A549 (cell line): ENCODE data around the gene VOPP1. TPM values are rescaled to one million over a fixed set of nuclear protein-coding genes. Genes with fewer than 3 reads are reported as not detected.

Source experiments
- ATAC-seq, 2 experiments: fragments of 200-7000 bp in 1 of 2; fragments of >200 bp in 1 of 2; cut with Nextera tagmentation in 1 of 2; cut with Tn5 transposase in 1 of 2; 3 replicates each; pipeline versions ENCODE4 v1.8.0 to v1.9.1; 2018 to 2020; ENCODE audit warnings: mild to moderate bottlenecking in 1 of 2, moderate library complexity in 1 of 2
- CTCF ChIA-PET: fragments of 300-600 bp; sonication (Branson Sonifier 250); formaldehyde crosslinking; extraction: SDS; loops from one replicate; lab custom pipeline; 2021; ENCODE audit warnings: antibody characterized with exemption, inconsistent platforms; lab: Yijun Ruan, JAX
- POLR2A ChIA-PET: fragments of 350-600 bp; formaldehyde crosslinking; extraction: SDS; loops from one replicate; lab custom pipeline; 2021; ENCODE audit warnings: antibody characterized with exemption, inconsistent platforms; lab: Yijun Ruan, JAX
- DNase-seq, 2 experiments: peaks; one replicate each; pipeline versions ENCODE4 v3.0.0 to v3.0.0-alpha.2; 2011 to 2016; ENCODE audit warnings: low read depth in 1 of 2, low spot score in 1 of 2
- FAIRE-seq: peaks from 2 replicates; lab custom pipeline; 2011; peaks lifted over from hg19 to GRCh38; lab: Jason Lieb, UNC
- H3K27ac ChIP-seq, 2 experiments: fragments of >200 bp; sonication (Bioruptor Twin); formaldehyde crosslinking; 3 replicates each; pipeline ENCODE4 v1.5.1; 2016 to 2017
- H3K4me1 ChIP-seq: fragments of >200 bp; sonication (Bioruptor Twin); formaldehyde crosslinking; 3 replicates; pipeline ENCODE4 v1.6.1; 2016
- H3K4me2 ChIP-seq: fragments of >200 bp; sonication (Bioruptor Twin); formaldehyde crosslinking; 3 replicates; pipeline ENCODE4 v1.6.1; 2016
- H3K4me3 ChIP-seq: fragments of >200 bp; sonication (Bioruptor Twin); formaldehyde crosslinking; 3 replicates; pipeline ENCODE4 v1.5.1; 2016
- H3K9me3 ChIP-seq: fragments of >200 bp; sonication (Bioruptor Twin); formaldehyde crosslinking; 3 replicates; pipeline ENCODE4 v1.6.1; 2016
- BHLHE40 ChIP-seq: IDR thresholded peaks from 2 replicates; pipeline ENCODE4 v1.6.1; 2012; ENCODE audit warnings: low read depth, low read length, inconsistent platforms
- CEBPB ChIP-seq, 2 experiments: fragments of >200 bp in 1 of 2; sonication (Bioruptor Twin) in 1 of 2; formaldehyde crosslinking in 1 of 2; IDR thresholded peaks; 2 replicates each; pipeline ENCODE4 v1.6.1; 2012 to 2016
- CHD2 ChIP-seq: fragments of 150-350 bp; IDR thresholded peaks from 2 replicates; pipeline ENCODE4 v1.6.1; 2014; ENCODE audit warnings: low read length; ENCODE audit not compliant: partially characterized antibody
- CTCF ChIP-seq: fragments of >200 bp; sonication (Bioruptor Twin); formaldehyde crosslinking; IDR thresholded peaks from 3 replicates; pipeline ENCODE4 v1.5.1; 2016
- EHMT2 ChIP-seq: fragments of 200-600 bp; sonication (generic); IDR thresholded peaks from 2 replicates; pipeline ENCODE4 v1.6.1; 2016; ENCODE audit warnings: antibody characterized with exemption, low read depth, mild to moderate bottlenecking, moderate library complexity
- EP300 ChIP-seq, 2 experiments: fragments of >200 bp; sonication (Bioruptor Twin); formaldehyde crosslinking; IDR thresholded peaks; 2 replicates in 1 of 2; 3 replicates in 1 of 2; pipeline ENCODE4 v1.6.1; 2016 to 2017
- ESRRA ChIP-seq: fragments of 150-350 bp; IDR thresholded peaks from 2 replicates; pipeline ENCODE4 v1.6.1; 2014; ENCODE audit warnings: mild to moderate bottlenecking, low read length, borderline replicate concordance
- FOSB ChIP-seq: fragments of 250-450 bp; sonication (Bioruptor Pico); IDR thresholded peaks from 2 replicates; pipeline ENCODE4 v1.5.0; 2020; ENCODE audit warnings: mild to moderate bottlenecking, moderate library complexity
- FOXS1 ChIP-seq: fragments of 250-450 bp; sonication (Bioruptor Pico); IDR thresholded peaks from 2 replicates; pipeline ENCODE4 v1.5.0; 2020; ENCODE audit warnings: mild to moderate bottlenecking, moderate library complexity
- GATA3 ChIP-seq: IDR thresholded peaks from 2 replicates; pipeline ENCODE4 v1.6.1; 2012; ENCODE audit warnings: borderline replicate concordance
- HDAC2 ChIP-seq: fragments of 200-600 bp; sonication (generic); IDR thresholded peaks from 2 replicates; pipeline ENCODE4 v1.6.1; 2016
- HES2 ChIP-seq: fragments of >200 bp; sonication (Bioruptor Twin); formaldehyde crosslinking; IDR thresholded peaks from 2 replicates; pipeline ENCODE4 v1.6.1; 2016
- HOXA7 ChIP-seq: fragments of 250-450 bp; sonication (Bioruptor Pico); IDR thresholded peaks from 2 replicates; pipeline ENCODE4 v1.5.0; 2020; ENCODE audit warnings: mild to moderate bottlenecking, moderate library complexity
- HOXB13 ChIP-seq: fragments of 250-450 bp; sonication (Bioruptor Pico); IDR thresholded peaks from 2 replicates; pipeline ENCODE4 v1.5.0; 2020; ENCODE audit warnings: low read depth, mild to moderate bottlenecking, moderate library complexity
- JUN ChIP-seq, 2 experiments: fragments of >200 bp; sonication (Bioruptor Twin); formaldehyde crosslinking; IDR thresholded peaks; 2 replicates in 1 of 2; 3 replicates in 1 of 2; pipeline ENCODE4 v1.6.1; 2016 to 2017
- JUNB ChIP-seq: fragments of >200 bp; sonication (Bioruptor Twin); formaldehyde crosslinking; IDR thresholded peaks from 2 replicates; pipeline ENCODE4 v1.6.1; 2016
- KDM5A ChIP-seq: fragments of 200-600 bp; sonication (generic); IDR thresholded peaks from 2 replicates; pipeline ENCODE4 v1.6.1; 2016; ENCODE audit warnings: antibody characterized with exemption, mild to moderate bottlenecking
- MAX ChIP-seq: IDR thresholded peaks from 2 replicates; pipeline ENCODE4 v1.6.1; 2012
- MYC ChIP-seq: IDR thresholded peaks from 2 replicates; pipeline ENCODE4 v1.6.1; 2012; ENCODE audit warnings: mild to moderate bottlenecking, inconsistent platforms, low read length, improper control_type of control experiment, borderline replicate concordance
- NFE2L2 ChIP-seq: fragments of 150-350 bp; conservative IDR thresholded peaks from 2 replicates; pipeline ENCODE4 v1.6.1; 2014; ENCODE audit warnings: low read length
- NR3C1 ChIP-seq: fragments of >200 bp; sonication (Bioruptor Twin); formaldehyde crosslinking; IDR thresholded peaks from 3 replicates; pipeline ENCODE4 v1.6.1; 2017
- PHF8 ChIP-seq: fragments of 200-600 bp; sonication (generic); IDR thresholded peaks from 2 replicates; pipeline ENCODE4 v1.6.1; 2016; ENCODE audit warnings: low read depth, mild to moderate bottlenecking, antibody characterized with exemption, moderate library complexity, borderline replicate concordance
- POLR2A ChIP-seq: IDR thresholded peaks from 2 replicates; pipeline ENCODE4 v1.6.1; 2012; ENCODE audit warnings: mild to moderate bottlenecking, low read length
- RAD21 ChIP-seq, 2 experiments: fragments of >200 bp in 1 of 2; sonication (Bioruptor Twin) in 1 of 2; formaldehyde crosslinking in 1 of 2; IDR thresholded peaks in 1 of 2; conservative IDR thresholded peaks in 1 of 2; 2 replicates in 1 of 2; 3 replicates in 1 of 2; pipeline ENCODE4 v1.6.1; 2012 to 2018; ENCODE audit warnings: inconsistent platforms in 1 of 2
- RARB ChIP-seq: fragments of 250-450 bp; sonication (Bioruptor Pico); IDR thresholded peaks from 2 replicates; pipeline ENCODE4 v1.8.0; 2021; ENCODE audit warnings: mild to moderate bottlenecking, moderate library complexity
- REST ChIP-seq: fragments of 200-600 bp; sonication (generic); IDR thresholded peaks from 2 replicates; pipeline ENCODE4 v1.6.1; 2016; ENCODE audit warnings: antibody characterized with exemption, mild to moderate bottlenecking, moderate library complexity
- RFX5 ChIP-seq: fragments of 450-650 bp; IDR thresholded peaks from 2 replicates; pipeline ENCODE4 v1.7.1; 2014; ENCODE audit warnings: antibody characterized with exemption, mild to moderate bottlenecking, moderate library complexity
- WGBS: methylation state at CpG from one replicate; pipeline ENCODE4 v1.1.6; 2017; ENCODE audit errors: missing lambda C conversion rate; 5-methylcytosine and 5-hydroxymethylcytosine counted together
- polyA plus RNA-seq, 4 experiments: library from polyadenylated mRNA; depleted of rRNA in 3 of 4; stranded (reverse); fragments of >200 nt; fragmentation: RNase III in 1 of 4; extraction: RNeasy Plus Mini Kit Qiagen cat#74134 plus additional on column Dnase treatment in 1 of 4; gene quantifications; 2 replicates in 3 of 4; 3 replicates in 1 of 4; pipeline ENCODE4 v1.2.3, GENCODE V29; 2011 to 2017
- TF ChIP-seq, protein P1 (sequence below): fragments of 250-450 bp; sonication (Bioruptor Pico); IDR thresholded peaks from 2 replicates; pipeline ENCODE4 v1.5.0; 2020; ENCODE audit warnings: low read depth, mild to moderate bottlenecking, moderate library complexity
- TF ChIP-seq, protein P2 (sequence below): IDR thresholded peaks from 2 replicates; pipeline ENCODE4 v1.6.1; 2012; ENCODE audit warnings: low read depth, borderline replicate concordance

Gene VOPP1
- polyA plus RNA-seq, 2 of the 4 experiments (the other 2 are of a cell fraction), result 68.1 to 73.4 TPM

DNA sequence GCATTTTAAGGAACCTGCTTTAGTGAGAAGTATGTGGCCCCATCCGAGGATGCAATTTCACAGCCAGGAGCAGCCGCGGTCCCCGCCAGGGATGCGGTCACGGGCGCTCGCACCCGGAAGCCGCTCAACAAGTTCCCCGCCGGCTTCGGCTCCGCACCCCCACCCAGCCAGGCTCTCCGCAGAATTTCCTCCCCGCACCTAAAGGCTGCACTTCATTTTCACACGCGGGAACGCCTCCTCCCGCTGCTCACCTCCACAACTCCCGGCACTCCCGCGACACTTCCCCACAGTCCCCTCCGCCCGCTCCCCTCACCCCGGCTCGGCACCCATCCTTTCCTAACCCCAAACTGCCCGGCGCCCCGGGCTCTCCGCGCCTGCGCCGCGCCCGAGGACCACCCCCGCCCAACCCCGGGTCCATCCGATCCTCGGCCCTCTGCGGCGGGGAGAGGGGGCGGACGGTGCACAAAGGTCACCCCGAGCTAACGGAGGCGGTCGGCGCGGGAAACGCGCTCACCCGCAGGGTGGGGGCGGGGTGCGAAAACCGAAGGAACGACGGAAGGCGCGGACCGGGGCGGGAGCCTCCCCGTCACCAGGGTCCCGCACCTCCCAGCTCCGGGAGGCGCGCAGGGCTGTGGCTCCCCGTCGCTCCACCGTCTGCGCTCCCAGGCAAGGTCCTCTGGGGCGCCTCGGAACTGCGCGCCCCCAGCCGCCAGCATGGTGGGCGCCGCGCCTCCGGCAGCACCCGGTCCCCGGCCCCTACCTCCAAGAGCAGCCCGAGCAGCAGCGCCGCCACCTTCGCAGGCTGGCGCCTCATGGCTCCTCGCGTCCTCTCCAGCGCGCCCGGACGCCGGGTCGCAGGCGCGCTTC, 558 bp downstream of the VOPP1 start:
- CTCF ChIA-PET, result interaction anchor here (0.6 to 1.3 kb wide), 3 partner anchors 12 to 392 kb away, joined by 3 to 5 read pairs (median 3); no protein-coding TSS in a partner anchor
- DNase-seq (peak; percentile 45 to 71), FAIRE-seq (no peak), ATAC-seq (peak; percentile 75 to 83)
- POLR2A ChIA-PET, result interaction anchor here (1.2 to 2.5 kb wide), 2 partner anchors 25 to 206 kb away, joined by 5 to 7 read pairs; partner anchors contain the start of gene LANCL2
- peak overlapping the region; percentile 91 for H3K4me2 ChIP-seq
- peak overlapping the region; percentile 77 to 98 for H3K27ac ChIP-seq
- WGBS, result 2% methylated on average over 26 of the region's 97 CpGs
- peak overlapping the region; percentile 63 for H3K4me3 ChIP-seq
- no peaks in the 10 kb centered on the region for H3K9me3 ChIP-seq
- H3K4me1 ChIP-seq, result peaks cover 33% of the 10 kb centered on the region
- no peak for TF ChIP-seq EP300 (IDR thresholded peaks at IDR 0.05)
- TF ChIP-seq MAX, result peak; percentile 58
- TF ChIP-seq POLR2A, result 0 out of 2 replicates have a peak, but pooled peaks have one; percentile 34
- no peak for TF ChIP-seq KDM5A
- TF ChIP-seq HOXB13 (CRISPR knock-in tag), result no peak
- no peak for TF ChIP-seq MYC
- no peak for TF ChIP-seq CEBPB (IDR thresholded peaks at IDR 0.05)
- no peak for TF ChIP-seq RAD21 (conservative IDR thresholded peaks at IDR 0.05 in 1 of 2, IDR thresholded peaks at IDR 0.05 in 1 of 2)
- no peak for TF ChIP-seq NFE2L2
- TF ChIP-seq CTCF, result peak; percentile 21; the same call in 1 of the 3 replicates
- no peak for TF ChIP-seq FOSB (CRISPR knock-in tag)
- no peak; the same call in 1 of the 2 replicates for TF ChIP-seq GATA3
- TF ChIP-seq, protein P1, sequence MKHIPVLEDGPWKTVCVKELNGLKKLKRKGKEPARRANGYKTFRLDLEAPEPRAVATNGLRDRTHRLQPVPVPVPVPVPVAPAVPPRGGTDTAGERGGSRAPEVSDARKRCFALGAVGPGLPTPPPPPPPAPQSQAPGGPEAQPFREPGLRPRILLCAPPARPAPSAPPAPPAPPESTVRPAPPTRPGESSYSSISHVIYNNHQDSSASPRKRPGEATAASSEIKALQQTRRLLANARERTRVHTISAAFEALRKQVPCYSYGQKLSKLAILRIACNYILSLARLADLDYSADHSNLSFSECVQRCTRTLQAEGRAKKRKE (CRISPR knock-in tag), result no peak
- 0 out of 2 replicates have a peak, but pooled peaks have one; percentile 18 for TF ChIP-seq HDAC2
- peak; percentile 34 for TF ChIP-seq PHF8
- no peak for TF ChIP-seq RFX5
- no peak for TF ChIP-seq ESRRA
- no peak for TF ChIP-seq NR3C1
- TF ChIP-seq EHMT2, result no peak
- no peak for TF ChIP-seq JUNB
- no peak for TF ChIP-seq BHLHE40
- TF ChIP-seq RARB (CRISPR knock-in tag), result no peak
- peak in 1 of 2 experiments; percentile 42; a peak in 2 of 5 replicates for TF ChIP-seq JUN (IDR thresholded peaks at IDR 0.05)
- TF ChIP-seq FOXS1 (CRISPR knock-in tag), result no peak
- peak; percentile 58 for TF ChIP-seq REST
- TF ChIP-seq, protein P2, sequence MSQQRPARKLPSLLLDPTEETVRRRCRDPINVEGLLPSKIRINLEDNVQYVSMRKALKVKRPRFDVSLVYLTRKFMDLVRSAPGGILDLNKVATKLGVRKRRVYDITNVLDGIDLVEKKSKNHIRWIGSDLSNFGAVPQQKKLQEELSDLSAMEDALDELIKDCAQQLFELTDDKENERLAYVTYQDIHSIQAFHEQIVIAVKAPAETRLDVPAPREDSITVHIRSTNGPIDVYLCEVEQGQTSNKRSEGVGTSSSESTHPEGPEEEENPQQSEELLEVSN, result 0 out of 2 replicates have a peak, but pooled peaks have one; percentile 55
- TF ChIP-seq HOXA7 (CRISPR knock-in tag), result no peak
- peak; percentile 37 for TF ChIP-seq CHD2
- no peak for TF ChIP-seq HES2
